Non-pigmented ciliary epithelial cell (primary cell): Measurements from ENCODE around the gene RAI2.

ENCODE experiments used
- DNase-seq: peaks from one replicate; pipeline ENCODE4 v3.0.0-alpha.2; 2010; ENCODE audit warnings: low read depth

Gene RAI2

GRCh38 chrX:17860811-17861488 lies at the start of gene RAI2:
TSS of gene RAI2 (minus strand) at chrX:17861298. CDS start at chrX:17802010, 59,288 bp downstream.
- DNase-seq, result no peak

GRCh38 chrX:17888421-17888820 lies 27.3 kb upstream of the RAI2 start:
- DNase-seq, result no peak

- no peak for DNase-seq
These were observed 21.6 kb upstream of the RAI2 start for GRCh38 chrX:17882680-17883079.

- no peak for DNase-seq
These were observed 17.1 kb upstream of the RAI2 start for GRCh38 chrX:17878028-17878670.

GRCh38 chrX:17876135-17876534 lies 15.0 kb upstream of the RAI2 start:
- DNase-seq, result no peak

GRCh38 chrX:17869580-17869979 lies 8.5 kb upstream of the RAI2 start:
- no peak for DNase-seq

GRCh38 chrX:17861489-17862011 lies 452 bp upstream of the RAI2 start:
- no peak for DNase-seq

GRCh38 chrX:17860179-17860780 lies 818 bp downstream of the RAI2 start:
- no peak for DNase-seq

GRCh38 chrX:17859609-17860178 lies 1.4 kb downstream of the RAI2 start:
- no peak for DNase-seq

- DNase-seq, result no peak
These were observed 6.6 kb downstream of the RAI2 start for GRCh38 chrX:17854531-17854930.

GRCh38 chrX:17854069-17854468 lies 7.0 kb downstream of the RAI2 start:
- no peak for DNase-seq

GRCh38 chrX:17851874-17852273 lies 9.2 kb downstream of the RAI2 start:
- DNase-seq, result no peak

GRCh38 chrX:17848545-17849265 lies 12.4 kb downstream of the RAI2 start:
- DNase-seq, result no peak

GRCh38 chrX:17846045-17846444 lies 15.1 kb downstream of the RAI2 start:
- no peak for DNase-seq

- no peak for DNase-seq
These were observed 16.9 kb downstream of the RAI2 start for GRCh38 chrX:17844236-17844635.

- no peak for DNase-seq
These were observed 18.2 kb downstream of the RAI2 start for GRCh38 chrX:17842769-17843525.

GRCh38 chrX:17839269-17839668 lies 21.8 kb downstream of the RAI2 start:
- DNase-seq, result no peak

- DNase-seq, result no peak
These were observed 24.3 kb downstream of the RAI2 start for GRCh38 chrX:17836830-17837229.

- DNase-seq, result no peak
These were observed 27.1 kb downstream of the RAI2 start for GRCh38 chrX:17833954-17834353.

GRCh38 chrX:17831255-17831654 lies 29.8 kb downstream of the RAI2 start:
- no peak for DNase-seq

GRCh38 chrX:17830211-17830610 lies 30.9 kb downstream of the RAI2 start:
- no peak for DNase-seq
